22Rv1 (cell line): ENCODE results near the gene PLTP.
"Not testable (repeated sequence)": the region's sequence is repeated elsewhere in the genome, so short reads cannot be mapped to it uniquely, and the experiment has no call there.

Source experiments
- H3K27ac ChIP-seq: fragments of 450-650 bp; 2 replicates; pipeline ENCODE4 v1.5.1; 2017
- CTCF ChIP-seq: fragments of 450-650 bp; IDR thresholded peaks from 2 replicates; pipeline ENCODE4 v1.5.1; 2017; ENCODE audit warnings: mild to moderate bottlenecking
- ZFX ChIP-seq: fragments of 450-650 bp; IDR thresholded peaks from 2 replicates; pipeline ENCODE4 v1.6.1; 2017; ENCODE audit warnings: antibody characterized with exemption, borderline replicate concordance

The PLTP gene

GRCh38 chr20:45911486-45912343 lies at the start of gene PLTP:
Gene PLTP, minus strand, starts transcription at chr20:45912155. Its CDS starts 703 bp downstream, at chr20:45911452.
- peak within 1 kb of the TSS; percentile 72 for H3K27ac ChIP-seq

GRCh38 chr20:45959956-45960630 lies 48.1 kb upstream of the PLTP start:
- TF ChIP-seq CTCF, result no peak
- TF ChIP-seq ZFX, result no peak
- H3K27ac ChIP-seq, result no peak overlapping the region

More at GRCh38 chr20:45911486-45912343, at the start of gene PLTP:
- TF ChIP-seq ZFX, result no peak
- no peak for TF ChIP-seq CTCF

GRCh38 chr20:45959126-45959525 lies 47.2 kb upstream of the PLTP start:
- TF ChIP-seq CTCF, result no peak
- no peak for TF ChIP-seq ZFX
- H3K27ac ChIP-seq, result no peak overlapping the region

GRCh38 chr20:45958593-45958992 lies 46.6 kb upstream of the PLTP start:
- H3K27ac ChIP-seq, result no peak overlapping the region
- no peak for TF ChIP-seq CTCF
- no peak for TF ChIP-seq ZFX

- TF ChIP-seq ZFX, result no peak
- TF ChIP-seq CTCF, result no peak
- no peak overlapping the region for H3K27ac ChIP-seq
Observed at GRCh38 chr20:45957021-45957941, 45.3 kb upstream of the PLTP start.

- not testable (repeated sequence) for H3K27ac ChIP-seq
Observed at GRCh38 chr20:45956326-45956725, 44.4 kb upstream of the PLTP start.

- TF ChIP-seq ZFX (no peak), CTCF (no peak)
- H3K27ac ChIP-seq, result no peak overlapping the region
Observed at GRCh38 chr20:45953672-45954071, 41.7 kb upstream of the PLTP start.
